NCI-H748 (cell line): ENCODE data around the gene SETD1A.

Experiments
- DNase-seq: peaks from one replicate; lab custom pipeline; 2025; ENCODE audit not compliant: unreplicated experiment; lab: John Stamatoyannopoulos, UW

SETD1A gene

GRCh38 chr16:30957456-30958174, at the start of gene SETD1A:
Gene SETD1A, plus strand, starts transcription at chr16:30957754. Its CDS starts 978 bp downstream, at chr16:30958732.
- DNase-seq, result peak; percentile 91

- no peak for DNase-seq
Measured at GRCh38 chr16:30910427-30911029, 47.0 kb upstream of the SETD1A start.

DNA sequence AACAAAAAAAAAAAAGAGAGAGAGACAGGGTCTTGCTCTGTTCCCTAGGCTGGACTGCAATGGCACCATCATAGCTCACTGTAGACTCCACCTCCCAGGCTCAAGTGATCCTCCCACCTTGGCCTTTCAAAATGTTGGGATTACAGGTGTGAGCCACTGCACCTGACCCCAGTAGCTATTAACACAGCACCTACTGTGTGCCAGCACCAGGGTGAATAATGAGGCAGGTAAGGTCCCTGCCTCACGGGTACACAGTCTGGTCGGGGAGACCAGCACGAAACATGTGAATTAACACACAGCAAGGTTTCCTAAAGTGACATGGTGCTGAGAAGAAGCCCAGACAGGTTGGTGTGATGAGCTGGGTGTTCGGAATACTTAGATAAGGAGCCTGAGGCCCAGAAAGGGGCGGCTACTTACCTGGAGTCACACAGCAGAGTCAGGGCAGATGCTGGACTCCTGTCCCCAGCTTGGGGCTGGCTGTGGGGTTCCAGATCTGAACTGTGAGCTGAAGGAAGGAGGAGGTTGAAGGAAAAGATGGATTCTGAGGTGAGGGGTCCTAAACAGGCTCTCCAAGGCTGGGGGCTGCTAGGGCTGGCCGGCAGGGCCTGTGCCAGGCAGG, 44.7 kb upstream of the SETD1A start:
- no peak for DNase-seq

DNA sequence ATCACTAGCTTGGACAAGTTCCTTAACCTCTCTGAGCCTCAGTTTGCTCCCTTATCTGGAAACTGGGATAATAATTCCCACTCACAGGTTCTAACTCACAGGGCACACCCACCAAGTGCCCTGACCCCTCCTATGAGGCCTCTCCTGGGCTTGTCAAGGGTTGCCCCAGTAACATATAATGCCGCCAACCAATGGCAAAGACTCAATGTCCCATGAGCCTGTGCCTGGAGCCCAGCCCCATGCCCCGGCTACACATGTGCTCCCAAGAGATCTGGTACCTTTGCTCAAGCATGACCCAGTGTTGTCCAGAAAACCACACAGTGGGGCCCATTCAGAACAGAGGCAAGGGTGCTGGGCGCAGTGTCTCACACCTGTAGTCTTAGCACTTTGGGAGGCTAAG, 42.7 kb upstream of the SETD1A start:
- DNase-seq, result no peak

GRCh38 chr16:30918614-30919013, 38.9 kb upstream of the SETD1A start:
- DNase-seq, result no peak

- DNase-seq, result no peak
Measured at GRCh38 chr16:30920891-30921290, 36.7 kb upstream of the SETD1A start.

DNA sequence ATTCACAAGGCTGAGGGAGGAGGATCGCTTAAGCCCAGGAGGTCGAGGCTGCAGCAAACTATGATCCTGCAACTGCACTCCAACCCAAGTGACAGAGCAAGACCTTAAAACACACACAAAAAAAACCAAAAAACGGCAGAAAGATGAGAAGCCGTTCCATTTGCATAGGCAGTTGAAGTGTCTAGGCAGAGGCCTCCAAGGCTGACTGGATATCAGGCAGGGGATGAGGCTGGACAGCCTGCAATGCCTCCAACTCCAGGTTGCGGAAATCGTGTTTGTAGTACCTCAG, 36.2 kb upstream of the SETD1A start:
- no peak for DNase-seq

DNA sequence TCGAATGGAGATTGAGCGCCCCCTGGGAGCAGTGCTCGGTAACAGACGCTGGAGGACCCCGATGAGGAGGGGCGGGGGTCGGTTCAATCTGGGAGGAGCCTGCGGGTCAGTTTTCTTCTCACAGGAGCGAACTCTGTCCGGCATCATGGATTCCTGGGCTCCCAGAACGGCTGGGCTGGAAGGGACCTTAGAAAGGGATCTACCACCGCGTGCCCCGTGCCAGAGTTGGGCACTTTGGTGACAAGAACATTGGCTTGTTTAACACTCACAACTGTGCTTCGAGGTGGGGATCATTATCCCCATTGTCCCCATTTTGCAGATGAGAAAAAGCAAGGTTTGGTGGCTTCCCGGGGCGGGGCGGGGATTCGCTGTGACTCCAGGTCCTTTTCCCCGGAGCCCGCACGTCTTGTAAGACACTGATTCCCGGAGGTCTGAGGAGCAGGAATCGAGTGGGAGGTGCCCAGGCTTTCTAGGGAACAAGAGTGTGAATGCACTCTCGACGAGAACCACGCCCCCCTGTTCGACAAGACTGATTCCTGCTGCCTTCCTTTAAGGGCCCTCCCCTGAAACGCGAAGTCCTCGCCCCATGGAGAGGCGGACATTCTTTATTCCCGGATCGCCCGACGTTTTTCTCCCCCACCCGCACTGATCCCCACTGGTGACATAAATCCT, 35.7 kb upstream of the SETD1A start:
- peak; percentile 87 for DNase-seq

DNA sequence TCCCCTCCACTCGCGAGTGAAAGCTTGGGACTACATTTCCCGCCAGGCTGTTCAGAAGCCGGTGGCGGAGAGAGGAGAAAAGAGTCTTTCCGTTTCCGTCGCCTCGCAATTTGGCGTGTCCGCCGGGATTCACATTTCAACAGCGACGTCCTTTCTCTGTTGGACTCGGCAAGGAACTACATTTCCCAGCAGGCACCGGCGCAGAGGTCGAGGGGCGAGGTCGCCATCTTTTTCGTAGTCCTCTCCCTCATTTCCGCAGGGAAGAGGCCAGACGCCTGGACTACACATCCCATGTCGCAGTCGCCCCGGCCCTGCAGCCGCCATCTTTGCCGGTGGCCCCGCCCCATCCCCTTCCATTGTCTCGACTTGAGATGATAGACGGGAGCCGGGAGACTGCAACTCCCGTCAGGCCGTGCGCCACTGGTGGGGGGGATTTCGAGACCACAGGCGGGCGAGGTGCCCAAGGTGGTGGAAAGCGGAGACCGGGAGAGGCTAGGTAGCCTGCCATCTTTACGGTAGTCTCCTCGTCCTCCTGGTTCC, 35.1 kb upstream of the SETD1A start:
- peak; percentile 98 for DNase-seq

DNA sequence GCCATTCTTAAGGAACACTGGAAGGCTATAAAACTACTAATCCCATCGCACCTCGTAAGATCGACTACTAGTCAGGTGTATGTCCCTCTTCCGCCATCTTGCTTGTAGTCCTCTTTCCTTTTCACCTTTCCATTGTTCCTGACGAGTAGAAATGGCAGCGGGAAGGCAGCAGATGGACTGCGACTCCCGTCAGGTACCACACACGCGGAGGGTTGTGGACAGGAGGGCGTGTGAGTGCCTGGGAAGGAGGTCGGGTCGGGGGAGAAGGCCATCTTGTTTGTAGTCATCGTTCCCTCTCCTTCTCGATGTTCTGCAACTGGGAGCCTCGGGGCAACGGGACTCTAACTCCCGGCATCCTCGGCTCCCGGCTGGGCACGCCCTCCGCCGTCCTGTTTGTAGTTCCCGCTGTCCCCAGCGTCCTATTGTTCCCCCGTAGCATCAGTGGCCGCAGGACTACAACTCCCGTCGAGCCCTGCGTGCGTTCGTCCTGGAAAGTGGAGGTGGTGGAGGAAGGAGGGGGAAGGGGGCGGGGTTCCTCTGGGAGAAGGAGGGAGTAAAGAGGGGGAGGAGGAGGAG, 34.5 kb upstream of the SETD1A start:
- peak; percentile 98 for DNase-seq

DNA sequence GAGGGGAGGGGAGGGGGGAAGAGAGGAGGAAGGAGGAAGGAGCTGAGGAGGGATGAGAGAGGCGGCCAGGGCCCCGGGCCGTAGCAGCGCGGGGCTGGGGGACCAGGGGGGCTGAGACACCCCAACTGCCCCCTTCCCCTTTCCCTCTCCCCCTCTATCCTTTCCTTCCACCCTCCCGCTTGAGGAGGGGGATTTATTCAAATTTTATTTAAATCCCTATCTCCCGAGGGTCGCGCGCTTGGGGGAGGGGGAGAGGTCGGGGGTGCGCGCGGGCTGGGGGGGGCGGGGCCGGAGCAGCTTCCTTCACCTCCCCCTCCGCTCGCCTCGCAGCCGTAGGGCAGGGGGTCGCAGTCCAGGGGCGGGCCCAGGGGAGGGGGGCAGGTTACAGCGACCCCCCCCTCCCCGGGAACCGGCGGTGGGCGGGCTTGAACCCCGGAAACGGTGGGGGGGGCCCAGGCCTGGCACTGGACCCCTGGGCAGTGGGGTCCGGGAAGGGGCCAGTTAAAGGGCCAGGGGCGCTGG, 33.9 kb upstream of the SETD1A start, which contains the start of gene FBXL19:
TSS of gene FBXL19 (plus strand) at position 19 of the 522 bp plus-strand sequence. CDS start 2,183 bp downstream, outside the sequence.
- DNase-seq, result peak; percentile 69

- DNase-seq, result no peak
Measured at GRCh38 chr16:30924076-30924912, 33.3 kb upstream of the SETD1A start.

DNA sequence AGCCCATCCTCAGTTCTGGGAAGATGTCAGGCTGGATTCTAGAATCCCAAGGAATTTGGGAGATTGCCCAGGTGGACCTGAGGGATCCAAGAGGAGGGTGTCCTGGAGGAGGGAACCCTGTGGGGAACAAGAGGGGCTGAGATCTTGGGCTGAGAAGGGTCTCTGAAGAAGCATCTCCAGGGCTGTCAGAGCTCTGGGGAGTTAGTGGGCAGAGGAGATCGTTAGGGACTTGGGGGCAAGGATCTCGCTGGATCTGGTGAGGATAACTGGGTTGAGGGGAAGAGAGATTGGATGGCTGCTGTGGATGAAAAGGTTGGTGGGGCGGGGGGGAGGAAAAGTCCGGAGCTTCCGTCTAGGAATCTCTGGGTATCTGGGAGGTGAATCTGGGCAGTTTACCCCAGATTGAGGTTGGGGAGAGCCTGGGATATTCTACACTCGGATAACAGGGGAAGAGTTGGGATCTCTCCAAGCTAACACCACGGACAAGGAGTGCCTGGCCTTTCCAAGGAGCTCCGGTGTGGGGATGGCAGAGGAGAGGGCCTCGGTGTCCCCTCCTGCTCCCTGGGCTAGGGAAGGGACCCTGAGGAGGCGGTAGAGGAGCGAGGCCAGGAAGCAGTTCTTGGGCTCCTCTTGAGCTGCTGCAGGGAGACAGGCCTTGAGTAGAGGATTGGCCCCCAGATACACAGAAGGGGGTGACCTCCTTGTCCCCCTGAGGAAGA, 32.5 kb upstream of the SETD1A start:
- no peak for DNase-seq

DNA sequence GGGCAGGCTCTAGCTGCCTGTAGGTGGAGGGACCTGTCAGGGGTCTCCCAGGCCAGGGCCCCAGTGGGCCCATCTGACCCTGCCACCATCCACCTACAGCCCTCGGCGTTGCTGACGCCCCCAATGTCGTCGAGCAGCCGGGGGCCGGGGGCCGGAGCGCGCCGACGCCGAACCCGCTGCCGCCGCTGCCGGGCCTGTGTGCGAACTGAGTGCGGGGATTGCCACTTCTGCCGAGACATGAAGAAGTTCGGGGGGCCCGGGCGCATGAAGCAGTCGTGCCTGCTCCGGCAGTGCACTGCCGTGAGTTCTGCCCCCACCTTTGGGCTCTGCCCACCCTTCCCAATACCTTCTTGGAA, 31.9 kb upstream of the SETD1A start:
- DNase-seq, result no peak

GRCh38 chr16:30925995-30926811, 31.4 kb upstream of the SETD1A start:
- no peak for DNase-seq

- no peak for DNase-seq
Measured at GRCh38 chr16:30926937-30927788, 30.4 kb upstream of the SETD1A start.

DNA sequence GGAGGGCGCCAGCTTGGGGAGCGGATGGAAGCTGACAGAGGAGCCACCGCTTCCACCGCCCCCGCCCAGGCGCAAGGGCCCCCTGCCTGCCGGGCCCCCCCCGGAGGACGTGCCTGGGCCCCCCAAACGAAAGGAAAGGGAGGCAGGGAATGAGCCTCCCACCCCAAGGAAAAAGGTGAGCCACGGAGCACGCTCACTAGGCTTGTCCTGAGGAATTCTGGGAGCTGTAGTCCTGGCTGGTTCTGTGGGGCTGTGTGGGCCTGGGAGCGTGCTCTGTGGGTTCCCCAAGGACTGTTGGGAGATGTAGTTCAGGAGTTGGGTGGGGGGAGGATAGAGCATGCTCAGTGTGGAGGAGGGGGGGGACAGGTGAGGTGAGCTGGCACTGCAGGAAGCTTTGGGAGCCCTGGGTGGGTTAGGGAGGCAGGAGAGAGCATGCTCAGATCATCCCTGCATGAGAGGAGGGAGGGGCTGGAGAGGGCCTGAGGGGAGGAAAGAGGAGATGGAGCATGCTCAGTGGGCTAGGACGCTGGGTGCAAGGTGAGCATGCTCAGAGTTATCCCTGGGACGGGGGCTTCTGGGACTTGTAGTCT, 29.7 kb upstream of the SETD1A start:
- DNase-seq, result peak; percentile 72
